Stimulated activated CD4-positive, alpha-beta T cell treated with anti-CD3 and anti-CD28 coated beads, Interleukin-1b, Interleukin-23, amount 100 ng/mL, for 4 hours (primary cell): ENCODE measurements around the gene MPV17L2.

Experiments used
- DNase-seq, 2 donors: peaks; one replicate each; pipeline ENCODE4 v3.0.0-alpha.2; 2020; ENCODE audit warnings: low read depth in 2 of 2

MPV17L2 gene

DNA sequence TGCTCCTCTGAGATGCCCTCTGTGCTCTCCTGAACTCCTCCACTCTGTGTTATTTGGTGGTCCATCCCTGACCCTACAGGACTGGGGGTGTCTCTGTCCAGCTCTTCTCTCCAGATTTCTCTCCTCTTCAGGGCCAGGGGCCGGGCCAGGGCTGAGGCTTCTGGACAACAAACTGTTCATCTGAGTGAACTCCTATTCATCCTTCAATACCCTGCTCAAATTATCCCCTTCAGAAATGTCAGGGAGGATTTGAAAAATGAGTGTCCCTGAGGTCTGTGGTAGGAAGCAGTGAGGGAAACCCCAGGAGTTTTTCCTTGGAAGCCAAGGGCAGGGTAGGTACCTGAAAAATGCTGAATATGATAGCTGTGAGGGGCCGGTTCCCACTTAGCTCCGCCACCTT is 25.6 kb downstream of the MPV17L2 start:
- DNase-seq, result no peak

GRCh38 chr19:18219911-18220631 is 27.1 kb downstream of the MPV17L2 start:
- DNase-seq, result no peak

DNA sequence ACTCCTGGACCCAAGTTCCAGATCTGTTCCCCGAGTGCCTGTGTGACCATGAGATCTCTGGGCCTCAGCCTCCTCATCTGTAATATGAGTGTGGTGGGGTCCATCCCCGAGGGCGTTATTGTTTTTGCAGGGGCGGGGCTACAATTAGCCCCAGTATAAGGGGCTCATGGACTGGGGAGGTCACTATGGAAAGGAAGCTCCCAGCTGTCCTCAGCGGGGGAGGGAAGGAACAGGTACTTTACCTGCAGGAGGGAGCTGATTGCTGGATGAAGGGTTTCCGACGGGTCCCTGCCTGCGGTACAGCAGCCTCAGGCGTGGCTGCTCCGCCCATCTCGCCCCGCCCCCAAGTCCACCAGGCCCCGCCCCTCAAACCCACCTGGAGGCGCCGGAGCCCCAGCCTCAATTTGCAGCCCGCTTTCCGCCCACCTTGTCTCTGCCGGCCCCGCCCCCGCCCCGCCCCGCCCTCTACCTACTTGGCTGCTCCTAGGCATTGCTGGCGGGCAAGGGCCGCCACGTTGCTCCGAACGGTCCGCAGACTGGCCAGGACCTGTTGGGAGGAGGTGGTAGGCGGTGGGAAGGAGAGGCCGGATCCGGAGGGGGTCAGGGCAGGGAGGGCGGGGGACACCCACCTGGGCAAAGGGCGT is 27.7 kb downstream of the MPV17L2 start:
- no peak for DNase-seq

DNA sequence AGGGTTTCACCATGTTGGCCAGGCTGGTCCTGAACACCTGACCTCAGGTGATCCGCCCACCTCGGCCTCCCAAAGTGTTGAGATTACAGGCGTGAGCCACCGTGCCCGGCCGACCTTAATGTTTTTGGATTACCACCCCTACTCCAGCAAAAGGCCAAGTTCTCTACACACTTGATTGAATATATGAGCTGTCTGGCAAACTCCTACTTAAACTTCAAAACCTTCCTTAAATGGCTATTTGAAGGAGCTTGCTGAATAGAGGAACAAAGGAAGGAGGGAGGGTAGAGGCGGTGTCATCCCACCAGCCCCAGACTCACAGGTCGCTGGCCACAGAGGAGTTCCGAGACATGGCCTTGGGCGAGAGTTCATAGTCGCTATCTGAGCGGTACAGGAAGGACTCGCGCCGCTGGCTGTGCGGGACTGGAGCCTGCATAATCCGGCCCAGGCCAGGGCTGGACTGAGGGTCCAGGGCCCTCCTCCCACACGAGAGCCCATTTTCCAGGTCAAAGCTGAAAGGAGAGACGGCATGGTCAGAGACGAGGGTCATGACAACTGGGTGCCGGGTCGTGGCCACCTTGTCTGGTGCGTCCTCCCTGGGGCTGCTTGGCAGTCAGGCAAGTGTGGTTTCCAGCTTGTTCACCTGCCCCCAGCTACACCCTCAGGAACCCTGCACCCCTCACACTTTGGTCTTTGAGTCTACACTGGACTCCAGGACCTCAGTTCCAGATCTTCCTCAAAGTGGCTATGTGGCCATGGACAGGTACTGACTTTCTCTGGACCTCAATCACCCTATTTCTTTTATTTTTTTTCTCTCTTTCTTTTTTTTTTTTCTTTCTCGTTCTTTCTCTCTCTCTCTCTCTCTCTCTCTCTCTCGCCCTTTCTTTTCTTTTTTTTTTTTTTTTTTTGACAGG is 29.1 kb downstream of the MPV17L2 start:
- no peak for DNase-seq

GRCh38 chr19:18223860-18224524 is 31.0 kb downstream of the MPV17L2 start:
- DNase-seq, result peak in 1 of 2 donors; percentile 21

GRCh38 chr19:18224525-18225354 is 31.7 kb downstream of the MPV17L2 start:
- peak; percentile 53 to 83 for DNase-seq

DNA sequence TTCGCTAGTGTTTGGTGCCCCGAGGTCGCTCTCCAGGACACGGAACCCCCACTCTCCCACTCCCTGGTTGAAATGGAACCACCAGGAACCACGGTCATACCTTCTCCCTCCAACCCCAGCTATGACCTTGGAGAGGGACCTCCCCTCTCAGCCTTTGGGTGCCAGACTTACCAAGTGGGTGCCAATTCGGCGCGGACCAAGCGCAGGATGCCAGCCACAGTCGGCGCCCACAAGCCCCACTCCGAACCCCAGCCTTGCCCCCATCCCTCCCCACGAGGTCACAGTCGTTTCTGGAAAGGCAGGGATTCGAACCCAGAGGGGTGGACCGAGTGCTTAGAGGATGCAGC is 32.3 kb downstream of the MPV17L2 start:
- no peak for DNase-seq

GRCh38 chr19:18225702-18226468 is 32.9 kb downstream of the MPV17L2 start, which contains the start of gene PDE4C:
Gene PDE4C (minus strand): TSS chr19:18226438. CDS start chr19:18226415, 23 bp downstream.
- DNase-seq, result no peak

GRCh38 chr19:18226956-18227780 is 34.1 kb downstream of the MPV17L2 start:
- DNase-seq, result no peak

GRCh38 chr19:18227781-18228271 is 34.8 kb downstream of the MPV17L2 start:
- DNase-seq, result no peak

GRCh38 chr19:18229474-18229873 is 36.5 kb downstream of the MPV17L2 start:
- DNase-seq, result no peak

DNA sequence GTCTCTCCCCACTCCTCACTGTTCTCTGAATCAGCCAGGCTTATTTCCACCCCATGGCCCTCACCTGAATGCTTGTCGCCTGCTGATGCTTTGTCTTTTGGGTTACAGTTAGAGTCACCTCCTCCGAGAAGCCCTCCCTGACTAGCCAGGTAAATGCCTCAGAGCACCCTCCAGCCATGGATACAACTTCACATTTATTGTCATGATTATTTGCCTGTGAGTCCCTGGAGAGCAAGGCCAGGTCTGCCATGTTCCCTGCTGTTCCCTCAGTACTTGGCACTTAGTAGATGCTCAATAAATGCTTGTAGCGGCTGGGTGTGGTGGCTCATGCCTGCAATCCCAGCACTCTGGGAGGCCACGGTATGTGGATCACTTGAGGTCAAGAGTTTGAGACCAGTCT is 36.9 kb downstream of the MPV17L2 start:
- no peak for DNase-seq

GRCh38 chr19:18230941-18231734 is 38.1 kb downstream of the MPV17L2 start:
- no peak for DNase-seq

DNA sequence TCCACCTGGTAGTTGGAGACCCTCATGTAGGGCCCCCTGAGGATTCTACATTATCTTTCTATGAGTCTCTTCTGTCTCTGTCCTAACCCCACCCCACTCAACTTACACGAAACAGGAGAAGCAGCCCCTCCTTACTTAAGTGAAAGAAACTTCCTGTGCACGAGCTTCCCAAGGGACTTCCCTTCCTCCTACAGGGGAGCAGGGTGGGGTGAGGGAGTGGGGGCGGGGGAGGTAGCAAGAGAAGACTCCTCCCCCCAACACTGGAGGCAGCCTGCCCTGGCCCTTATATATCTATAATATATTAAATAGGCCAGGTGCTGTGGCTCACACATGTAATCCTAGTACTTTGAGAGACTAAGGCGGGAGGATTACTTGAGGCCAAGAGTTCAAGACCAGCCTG is 38.8 kb downstream of the MPV17L2 start:
- no peak for DNase-seq

DNA sequence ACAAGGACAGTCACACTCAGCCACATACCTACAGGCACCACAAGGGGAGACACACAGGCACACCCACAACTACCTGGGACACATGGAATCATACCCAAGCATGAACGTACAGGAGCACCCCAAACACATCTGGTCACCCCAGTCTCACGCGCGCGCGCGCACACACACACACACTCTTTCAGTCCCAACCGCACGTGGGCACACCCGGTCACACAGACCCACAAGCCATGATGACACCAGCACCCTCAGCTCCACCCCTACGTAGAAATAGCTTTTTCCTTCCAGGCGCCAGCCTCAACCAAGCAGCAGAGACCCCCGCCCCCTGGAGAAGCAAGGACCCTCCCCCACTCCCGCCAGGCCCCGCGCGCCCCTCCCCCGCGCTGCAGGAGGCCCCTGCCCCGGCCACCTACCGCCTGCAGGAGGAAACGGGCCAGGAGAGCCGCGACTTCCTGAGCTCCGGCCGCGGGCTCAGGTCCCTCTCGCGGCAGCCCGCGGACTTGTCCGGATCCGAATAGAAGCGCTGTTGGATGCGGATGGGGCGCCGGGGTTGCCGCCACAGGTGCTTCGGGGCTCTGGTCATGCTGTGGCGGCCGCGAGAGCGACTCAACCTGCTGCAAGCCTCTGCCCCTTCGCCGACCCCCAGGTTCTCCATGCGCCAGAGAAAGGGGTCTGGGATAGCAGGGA is 39.7 kb downstream of the MPV17L2 start:
- DNase-seq, result no peak

GRCh38 chr19:18233224-18233825 is 40.3 kb downstream of the MPV17L2 start:
- DNase-seq, result peak in 1 of 2 donors; percentile 41

GRCh38 chr19:18234194-18234593 is 41.2 kb downstream of the MPV17L2 start:
- DNase-seq, result no peak
